Activated T-helper 1 cell treated with Interleukin-2 at 50 U/mL for 16 hours (primary cell): ENCODE data around the gene PGA5.
A peak's percentile ranks its signal among the peaks of the same experiment; 100 is the strongest.
"Not testable (repeated sequence)": the region's sequence is repeated elsewhere in the genome, so short reads cannot be mapped to it uniquely, and the experiment has no call there.

ENCODE experiments used
- DNase-seq: peaks from one replicate; pipeline ENCODE4 v3.0.0-alpha.2; 2020; ENCODE audit warnings: low read depth

Gene PGA5

DNA sequence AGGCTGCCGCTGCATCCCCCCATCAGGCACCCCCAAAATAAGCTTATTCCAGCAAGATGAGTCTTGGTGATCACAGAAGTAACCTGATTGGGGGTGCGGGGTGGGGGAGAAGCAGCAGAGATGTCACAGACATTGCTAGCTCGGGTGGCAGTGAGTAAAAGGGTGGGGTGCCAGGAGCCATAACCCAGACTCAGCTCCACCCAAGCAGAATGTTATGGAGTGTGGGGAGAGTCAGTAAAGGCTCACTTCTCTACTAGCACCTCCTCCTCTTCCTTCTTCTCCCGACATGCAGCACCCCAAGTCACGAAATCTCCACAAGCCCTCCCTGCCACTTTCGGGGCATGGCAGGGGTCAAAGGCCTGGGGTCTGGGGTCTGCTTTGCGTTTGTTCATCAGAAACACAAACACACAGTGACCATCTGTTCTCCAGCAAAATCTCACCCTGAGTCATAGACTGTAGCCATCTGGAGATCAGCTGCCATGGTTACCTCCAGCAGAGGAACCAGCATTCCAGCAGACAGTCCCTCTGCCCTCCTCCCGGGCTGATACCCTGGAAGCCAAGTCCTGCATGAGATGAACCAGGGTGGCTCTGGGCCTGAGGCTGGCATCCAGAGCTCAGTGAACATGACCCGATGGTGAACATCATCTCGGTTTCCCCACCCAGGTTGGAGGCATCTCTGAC, 14.4 kb upstream of the PGA5 start:
- not testable (repeated sequence) for DNase-seq

DNA sequence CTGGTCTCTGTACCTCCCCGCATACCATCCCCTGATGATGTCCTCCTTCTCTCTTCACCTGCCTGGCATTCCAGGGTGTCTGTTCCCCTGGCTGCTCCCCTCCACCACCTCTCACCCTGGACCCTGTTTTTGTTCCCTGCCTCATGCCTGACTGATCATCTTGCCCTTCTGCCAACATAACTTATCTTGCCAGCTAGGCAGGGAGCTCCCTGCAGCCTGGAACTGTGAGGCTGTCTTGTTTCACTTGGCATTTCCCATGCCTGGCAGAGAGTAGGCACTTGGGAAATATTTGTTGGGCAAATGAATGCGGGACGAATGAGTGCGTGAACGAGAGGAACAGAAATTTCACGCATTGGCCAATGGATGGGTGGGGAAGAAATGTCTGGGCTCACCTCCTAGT, 11.5 kb upstream of the PGA5 start:
- DNase-seq: not testable (repeated sequence)

DNA sequence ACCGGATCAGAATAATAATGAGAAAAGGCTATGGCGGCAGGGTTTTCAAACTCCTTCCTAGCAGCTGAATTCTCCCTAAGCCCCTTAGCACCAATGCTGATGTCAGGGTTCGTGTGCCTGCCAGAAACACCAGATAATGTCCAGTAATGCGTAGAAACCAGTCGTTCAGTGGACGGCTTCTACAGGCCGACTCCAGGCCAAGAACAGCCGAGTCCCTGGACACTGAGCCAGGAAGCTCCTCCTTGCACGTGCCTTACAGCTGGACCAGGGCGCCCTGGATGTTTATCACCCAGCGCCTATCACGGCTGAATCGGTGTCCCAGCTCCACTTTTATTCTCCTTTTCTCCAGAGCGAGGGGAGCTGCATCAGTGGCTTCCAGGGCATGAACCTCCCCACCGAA, 9.9 kb upstream of the PGA5 start:
- not testable (repeated sequence) for DNase-seq

DNA sequence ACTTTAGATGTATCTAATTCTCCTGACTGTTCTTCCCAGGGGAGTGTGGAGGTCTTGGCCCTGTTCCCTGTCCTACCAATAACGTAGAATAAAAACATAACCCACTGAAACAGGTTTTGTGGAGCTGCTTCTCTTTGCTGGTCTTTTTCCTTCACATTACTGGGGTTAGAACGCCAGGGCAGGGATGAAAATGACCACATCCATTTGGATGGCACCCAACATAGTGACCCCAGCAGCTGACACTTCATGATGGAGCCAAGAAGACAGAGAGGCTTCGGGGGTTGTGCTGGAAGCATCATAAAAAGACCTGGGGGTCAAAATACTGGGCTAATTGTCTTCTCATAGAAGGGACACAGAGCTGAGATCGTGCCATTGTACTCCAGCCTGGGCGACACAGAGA, 9.4 kb upstream of the PGA5 start:
- DNase-seq: not testable (repeated sequence)

DNA sequence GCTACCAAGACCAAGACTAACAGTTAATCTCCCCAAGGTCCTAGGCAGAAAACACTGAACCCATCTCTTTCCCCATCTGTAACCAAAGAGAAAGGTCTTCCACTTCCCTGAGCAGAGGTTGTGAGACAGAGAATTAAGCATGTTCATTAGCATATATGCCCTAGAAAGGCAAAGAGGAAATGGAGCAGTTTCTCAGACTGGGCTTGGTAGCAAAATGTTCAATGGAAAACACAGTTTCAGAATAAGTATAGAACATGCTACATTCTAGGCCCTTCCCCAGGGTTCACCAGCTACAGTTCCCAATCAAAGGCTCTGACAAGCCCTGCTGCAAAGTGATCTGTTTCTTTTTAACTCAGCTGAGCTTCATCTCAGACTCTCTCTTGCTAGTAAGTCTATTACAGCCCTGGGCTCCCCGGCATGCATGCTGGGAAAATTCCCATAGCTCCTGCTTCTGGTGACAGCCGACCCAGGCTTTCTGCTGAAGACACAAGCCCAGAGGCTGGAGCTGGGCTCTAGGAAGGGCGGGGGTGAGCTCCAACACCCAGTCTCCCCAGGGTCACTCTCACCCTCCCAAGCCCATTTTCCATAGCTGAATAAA, 8.3 kb upstream of the PGA5 start:
- not testable (repeated sequence) for DNase-seq

DNA sequence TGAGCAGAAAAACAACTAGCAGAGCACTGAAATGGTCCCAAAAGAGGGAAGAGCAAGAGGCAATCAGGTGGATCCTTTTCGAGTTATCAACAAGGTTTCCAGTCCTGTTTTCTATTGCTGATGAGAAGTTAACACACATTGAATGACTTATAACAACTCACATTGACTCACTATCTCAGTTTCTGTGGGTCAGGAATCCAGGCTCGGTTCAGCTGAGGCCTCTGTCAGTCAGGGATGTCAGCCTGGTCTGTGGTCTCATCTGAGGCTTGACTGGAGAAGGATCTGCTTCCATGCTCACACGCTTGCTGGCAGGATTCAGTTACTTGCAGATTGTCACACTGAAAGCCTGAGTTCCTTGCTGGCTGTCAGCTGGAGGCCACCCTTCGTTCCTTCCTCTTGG, 3.8 kb upstream of the PGA5 start:
- not testable (repeated sequence) for DNase-seq

DNA sequence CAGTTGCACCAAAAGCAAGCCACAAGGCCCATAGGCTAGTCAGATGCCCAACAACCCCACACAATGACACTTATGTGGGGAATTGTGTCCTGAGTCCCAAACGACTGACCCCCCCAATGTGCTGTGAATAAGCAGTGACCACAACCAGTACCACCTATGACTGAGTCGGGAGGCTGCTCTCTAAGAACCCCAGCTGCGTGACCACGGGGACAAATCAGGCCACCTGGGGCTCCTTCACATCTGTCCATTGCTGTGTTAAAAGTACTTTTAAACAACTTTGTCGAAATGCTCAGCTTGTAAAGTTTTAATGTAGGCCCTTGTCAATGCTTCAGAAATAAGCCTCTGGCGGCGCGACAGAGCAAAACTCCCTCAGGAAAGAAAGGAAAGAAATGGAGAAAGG, 687 bp upstream of the PGA5 start:
- DNase-seq: not testable (repeated sequence)

DNA sequence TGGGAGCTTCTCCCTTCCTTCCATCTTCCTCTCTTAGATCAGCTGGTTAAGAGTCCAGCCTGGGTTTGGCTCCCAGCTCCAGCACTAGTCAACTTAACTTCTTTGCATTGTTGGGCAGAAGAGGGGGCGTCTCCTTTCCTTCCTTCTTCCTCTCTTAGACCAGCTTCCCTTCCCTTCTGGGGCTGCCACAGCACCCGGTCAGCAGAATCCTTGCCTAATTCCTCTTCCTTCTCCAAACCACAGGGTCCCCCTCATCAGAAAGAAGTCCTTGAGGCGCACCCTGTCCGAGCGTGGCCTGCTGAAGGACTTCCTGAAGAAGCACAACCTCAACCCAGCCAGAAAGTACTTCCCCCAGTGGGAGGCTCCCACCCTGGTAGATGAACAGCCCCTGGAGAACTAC, 551 bp downstream of the PGA5 start:
- not testable (repeated sequence) for DNase-seq

DNA sequence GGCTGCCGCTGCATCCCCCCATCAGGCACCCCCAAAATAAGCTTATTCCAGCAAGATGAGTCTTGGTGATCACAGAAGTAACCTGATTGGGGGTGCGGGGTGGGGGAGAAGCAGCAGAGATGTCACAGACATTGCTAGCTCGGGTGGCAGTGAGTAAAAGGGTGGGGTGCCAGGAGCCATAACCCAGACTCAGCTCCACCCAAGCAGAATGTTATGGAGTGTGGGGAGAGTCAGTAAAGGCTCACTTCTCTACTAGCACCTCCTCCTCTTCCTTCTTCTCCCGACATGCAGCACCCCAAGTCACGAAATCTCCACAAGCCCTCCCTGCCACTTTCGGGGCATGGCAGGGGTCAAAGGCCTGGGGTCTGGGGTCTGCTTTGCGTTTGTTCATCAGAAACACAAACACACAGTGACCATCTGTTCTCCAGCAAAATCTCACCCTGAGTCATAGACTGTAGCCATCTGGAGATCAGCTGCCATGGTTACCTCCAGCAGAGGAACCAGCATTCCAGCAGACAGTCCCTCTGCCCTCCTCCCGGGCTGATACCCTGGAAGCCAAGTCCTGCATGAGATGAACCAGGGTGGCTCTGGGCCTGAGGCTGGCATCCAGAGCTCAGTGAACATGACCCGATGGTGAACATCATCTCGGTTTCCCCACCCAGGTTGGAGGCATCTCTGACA, 4.4 kb downstream of the PGA5 start:
- not testable (repeated sequence) for DNase-seq

DNA sequence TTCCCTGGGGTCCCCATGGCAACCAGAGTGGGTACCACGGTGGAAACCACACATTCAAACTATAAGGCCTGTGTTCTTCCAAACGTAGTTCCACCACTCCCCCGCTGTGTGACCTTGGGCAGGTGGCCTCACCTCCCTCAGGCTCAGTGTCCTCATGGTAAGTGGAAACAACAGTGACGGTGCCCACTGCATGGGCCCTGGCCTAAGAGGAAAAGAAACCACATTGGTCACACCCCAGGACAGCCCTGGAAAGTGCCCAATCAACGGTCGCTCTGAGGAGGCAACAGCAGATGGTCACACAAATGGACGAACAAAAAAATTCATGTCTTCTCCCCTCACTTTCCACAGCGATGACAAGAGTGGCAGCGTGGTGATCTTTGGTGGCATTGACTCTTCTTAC, 7.1 kb downstream of the PGA5 start:
- not testable (repeated sequence) for DNase-seq

DNA sequence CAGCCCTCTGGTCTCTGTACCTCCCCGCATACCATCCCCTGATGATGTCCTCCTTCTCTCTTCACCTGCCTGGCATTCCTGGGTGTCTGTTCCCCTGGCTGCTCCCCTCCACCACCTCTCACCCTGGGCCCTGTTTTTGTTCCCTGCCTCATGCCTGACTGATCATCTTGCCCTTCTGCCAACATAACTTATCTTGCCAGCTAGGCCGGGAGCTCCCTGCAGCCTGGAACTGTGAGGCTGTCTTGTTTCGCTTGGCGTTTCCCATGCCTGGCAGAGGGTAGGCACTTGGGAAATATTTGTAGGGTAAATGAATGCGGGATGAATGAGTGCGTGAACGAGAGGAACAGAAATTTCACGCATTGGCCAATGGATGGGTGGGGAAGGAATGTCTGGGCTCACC, 8.2 kb downstream of the PGA5 start:
- DNase-seq: not testable (repeated sequence)

DNA sequence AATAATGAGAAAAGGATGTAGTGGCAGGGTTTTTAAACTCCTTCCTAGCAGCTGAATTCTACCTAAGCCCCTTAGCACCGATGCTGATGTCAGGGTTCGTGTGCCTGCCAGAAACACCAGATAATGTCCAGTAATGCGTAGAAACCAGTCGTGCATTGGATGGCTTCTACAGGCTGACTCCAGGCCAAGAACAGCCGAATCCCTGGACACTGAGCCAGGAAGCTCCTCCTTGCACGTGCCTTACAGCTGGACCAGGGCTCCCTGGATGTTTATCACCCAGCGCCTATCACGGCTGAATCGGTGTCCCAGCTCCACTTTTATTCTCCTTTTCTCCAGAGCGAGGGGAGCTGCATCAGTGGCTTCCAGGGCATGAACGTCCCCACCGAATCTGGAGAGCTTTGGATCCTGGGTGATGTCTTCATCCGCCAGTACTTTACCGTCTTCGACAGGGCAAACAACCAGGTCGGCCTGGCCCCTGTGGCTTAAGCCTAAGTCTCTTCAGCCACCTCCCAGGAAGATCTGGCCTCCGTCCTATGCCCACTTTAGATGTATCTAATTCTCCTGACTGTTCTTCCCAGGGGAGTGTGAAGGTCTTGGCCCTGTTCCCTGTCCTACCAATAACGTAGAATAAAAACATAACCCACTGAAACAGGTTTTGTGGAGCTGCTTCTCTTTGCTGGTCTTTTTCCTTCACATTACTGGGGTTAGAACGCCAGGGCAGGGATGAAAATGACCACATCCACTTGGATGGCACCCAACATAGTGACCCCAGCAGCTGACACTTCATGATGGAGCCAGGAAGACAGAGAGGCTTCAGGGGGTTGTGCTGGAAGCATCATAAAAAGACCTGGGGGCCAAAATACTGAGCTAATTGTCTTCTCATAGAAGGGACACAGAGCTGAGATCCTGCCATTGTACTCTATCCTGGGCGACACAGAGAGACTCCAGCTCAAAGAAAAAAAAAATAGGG, 10.1 kb downstream of the PGA5 start:
- not testable (repeated sequence) for DNase-seq

DNA sequence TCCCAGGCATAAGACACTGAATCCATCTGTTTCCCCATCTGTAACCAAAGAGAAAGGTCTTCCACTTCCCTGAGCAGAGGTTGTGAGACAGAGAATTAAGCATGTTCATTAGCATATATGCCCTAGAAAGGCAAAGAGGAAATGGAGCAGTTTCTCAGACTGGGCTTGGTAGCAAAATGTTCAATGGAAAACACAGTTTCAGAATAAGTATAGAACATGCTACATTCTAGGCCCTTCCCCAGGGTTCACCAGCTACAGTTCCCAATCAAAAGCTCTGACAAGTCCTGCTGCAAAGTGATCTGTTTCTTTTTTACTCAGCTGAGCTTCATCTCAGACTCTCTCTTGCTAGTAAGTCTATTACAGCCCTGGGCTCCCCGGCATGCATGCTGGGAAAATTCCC, 11.4 kb downstream of the PGA5 start:
- DNase-seq: not testable (repeated sequence)

DNA sequence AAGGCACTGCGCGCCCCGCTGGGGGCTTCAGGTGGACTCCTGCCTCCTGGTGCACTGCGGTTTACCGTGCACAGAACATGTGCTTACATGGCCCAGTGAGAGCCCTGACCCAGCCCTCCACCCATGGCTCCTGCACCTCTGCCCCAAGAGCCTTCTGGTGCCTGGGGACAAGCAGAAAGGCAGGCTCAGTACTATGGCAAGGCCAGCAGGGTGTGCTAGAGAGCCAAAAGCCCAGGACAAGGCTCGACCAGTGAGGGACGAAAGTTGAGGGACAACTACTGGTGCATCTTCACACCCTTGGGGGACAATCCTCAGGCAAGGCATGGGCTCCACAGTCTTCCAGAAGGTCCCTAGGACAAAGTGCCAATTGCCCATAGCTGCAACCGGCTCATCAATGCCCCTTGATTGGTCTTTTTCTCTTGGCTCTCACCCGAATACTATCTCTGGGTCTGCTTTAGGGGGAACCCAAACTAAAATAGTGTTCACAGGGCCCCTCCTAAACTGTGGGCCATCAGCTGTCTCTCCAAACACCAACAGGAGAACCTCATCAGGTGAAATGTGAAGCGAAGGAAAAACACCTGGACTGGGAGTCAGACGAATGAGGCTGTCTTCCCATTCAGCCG, 13.5 kb downstream of the PGA5 start:
- DNase-seq: peak; percentile 23

DNA sequence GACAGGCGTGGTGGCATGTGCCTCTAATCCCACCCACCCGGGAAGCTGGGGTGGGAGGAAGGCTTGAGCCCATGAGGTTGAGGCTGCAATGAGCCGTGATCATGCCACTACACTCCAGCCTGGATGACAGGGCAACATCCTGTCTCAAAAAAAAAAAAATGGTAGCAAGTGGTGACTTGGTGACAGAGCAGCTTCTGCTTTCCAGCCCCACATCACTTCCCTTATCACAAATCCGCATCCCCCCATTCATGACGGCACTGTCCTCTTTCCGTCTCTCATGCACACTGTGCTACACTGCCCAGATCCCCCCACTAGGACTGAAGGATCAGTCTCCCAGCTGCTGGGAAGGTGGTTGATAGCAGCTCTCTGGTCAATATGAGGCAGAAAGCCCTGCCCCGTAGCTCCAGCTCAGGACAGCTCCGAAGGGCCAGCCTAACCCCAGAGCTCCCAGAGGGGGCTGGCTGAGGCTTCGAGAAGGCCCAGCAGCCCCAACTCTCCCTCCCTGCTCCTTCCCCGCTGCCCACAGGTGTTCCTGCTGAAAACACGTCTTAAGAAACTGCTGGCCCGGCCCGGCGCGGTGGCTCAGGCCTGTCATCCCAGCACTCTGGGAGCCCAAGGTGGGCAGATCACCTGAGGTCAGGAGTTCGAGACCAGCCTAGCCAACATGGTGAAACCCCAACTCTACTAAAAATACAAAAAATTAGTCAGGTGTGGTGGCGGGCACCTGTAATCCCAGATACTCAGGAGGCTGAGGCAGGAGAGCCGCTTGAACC, 15.9 kb downstream of the PGA5 start:
- no peak for DNase-seq

DNA sequence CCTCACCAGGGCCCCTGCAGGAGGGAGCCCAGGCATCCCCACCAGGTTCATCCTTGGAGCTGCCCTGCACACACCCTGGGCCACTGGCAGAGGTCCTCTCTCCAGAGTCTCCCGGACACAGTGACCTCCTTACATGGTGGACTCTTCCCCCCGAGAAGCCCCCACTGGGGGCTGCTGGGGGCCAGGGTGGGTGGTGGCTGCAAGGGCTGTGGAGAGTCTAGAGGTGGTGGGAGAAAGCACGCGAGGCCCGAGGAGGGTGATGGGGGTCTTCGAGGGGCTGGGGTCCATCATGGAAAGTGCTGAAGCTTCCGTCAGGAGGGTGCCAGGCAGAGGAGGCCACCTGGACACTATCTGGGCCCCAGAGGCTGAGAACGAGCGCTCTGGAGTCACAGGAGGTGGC, 17.6 kb downstream of the PGA5 start:
- DNase-seq: no peak

DNA sequence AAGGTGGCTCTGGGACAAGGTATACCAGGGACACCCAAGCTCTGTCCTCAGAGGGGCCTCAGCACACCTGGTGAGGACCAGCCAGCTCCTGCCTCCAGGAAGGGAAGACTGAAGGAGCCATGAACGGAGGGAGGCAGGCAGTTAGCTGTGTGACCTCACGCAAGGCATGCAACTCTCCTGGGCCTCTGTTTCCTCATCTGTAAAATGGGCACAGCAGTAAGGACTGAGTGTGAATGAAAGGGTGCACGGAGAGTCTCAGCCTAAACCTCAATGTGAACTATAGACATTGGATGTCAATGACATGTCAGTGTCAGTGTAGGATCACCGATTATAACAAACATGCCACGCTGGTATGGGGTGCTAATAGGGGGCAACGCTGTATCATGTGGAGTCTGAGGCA, 18.4 kb downstream of the PGA5 start:
- DNase-seq: no peak

DNA sequence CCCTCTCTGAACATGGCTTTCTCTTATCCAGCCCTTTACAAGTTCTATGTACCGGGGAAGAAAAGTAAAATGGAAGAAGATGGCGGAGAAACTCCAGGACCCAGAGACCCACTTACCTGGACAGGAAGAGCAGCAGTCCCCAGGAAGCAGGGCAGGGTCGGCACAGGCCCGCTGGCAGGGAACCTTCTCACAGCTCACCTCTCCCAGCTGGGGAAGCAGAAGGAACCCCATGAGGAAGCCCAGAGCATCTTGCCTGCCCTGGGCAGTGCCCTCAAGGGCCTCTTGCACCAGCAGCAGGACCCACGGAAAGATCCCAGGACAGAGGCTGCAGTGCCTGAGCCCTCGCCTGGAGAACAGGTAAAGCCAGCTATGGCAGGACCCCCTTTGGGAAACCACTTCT, 23.4 kb downstream of the PGA5 start:
- no peak for DNase-seq

DNA sequence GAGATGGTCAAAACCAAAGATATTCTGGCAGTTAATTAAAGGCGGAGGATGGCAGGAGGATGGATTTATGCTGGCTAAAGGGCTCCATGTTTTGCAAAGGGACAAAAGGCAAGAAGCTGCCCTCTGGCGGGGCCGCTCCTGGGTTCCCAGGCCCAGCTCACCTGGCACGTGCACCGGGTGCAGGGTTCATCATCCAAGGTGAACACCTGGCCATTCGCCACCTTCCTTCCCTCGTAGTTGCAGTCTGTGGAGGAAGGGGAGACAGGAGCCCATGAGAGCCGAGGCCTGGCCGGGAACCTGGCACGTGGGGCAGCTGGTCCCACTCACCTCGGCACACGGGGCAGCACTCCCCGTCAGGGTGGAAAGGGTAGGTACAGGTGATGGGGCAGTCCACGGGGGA, 23.8 kb downstream of the PGA5 start:
- no peak for DNase-seq

DNA sequence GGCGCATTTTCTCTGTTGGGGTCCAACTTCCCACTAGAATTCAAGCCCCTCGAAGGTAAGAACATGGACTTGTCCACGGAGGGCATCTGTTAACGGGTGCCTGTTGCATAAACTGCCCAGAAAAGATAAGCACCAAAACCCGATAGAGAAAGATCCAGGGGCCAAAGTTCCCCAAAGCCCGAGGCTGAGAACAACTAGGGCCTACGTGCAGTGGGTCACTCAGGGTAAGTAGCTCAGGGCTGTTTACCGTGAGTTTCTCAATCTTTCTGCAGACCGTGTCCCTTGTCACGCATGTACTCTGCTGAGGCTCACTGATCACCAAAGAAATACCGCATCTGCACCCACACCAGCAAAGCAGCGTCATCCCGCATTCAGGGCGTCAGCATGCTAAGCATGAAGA, 24.4 kb downstream of the PGA5 start:
- DNase-seq: no peak

DNA sequence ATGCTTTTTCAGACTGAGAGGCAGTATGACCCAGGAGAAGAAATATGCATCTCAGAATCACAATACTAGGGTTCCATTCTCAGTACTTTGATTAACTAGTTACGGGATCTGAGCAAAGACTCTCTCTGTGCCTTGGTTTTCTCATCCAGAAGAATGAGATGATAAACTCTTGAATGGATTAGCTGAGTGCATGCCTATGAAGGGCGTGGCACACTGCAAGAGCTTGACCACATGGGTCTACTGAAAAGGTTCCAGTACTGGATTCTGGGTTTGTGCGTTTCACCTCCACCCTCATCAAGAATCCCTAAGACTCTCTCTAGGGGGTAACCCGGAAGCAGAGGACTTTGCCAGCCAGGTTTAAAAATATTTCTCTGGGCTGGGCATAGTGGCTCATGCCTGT, 25.6 kb downstream of the PGA5 start:
- no peak for DNase-seq
